Activated gamma-delta T cell treated with Interleukin-2 at 50 U/mL for 16 hours (primary cell): ENCODE data around the gene TMC7.

Experiments used
- DNase-seq: peaks from one replicate; pipeline ENCODE4 v3.0.0-alpha.2; 2020

The TMC7 gene

GRCh38 chr16:19092653-19093410, 109.1 kb downstream of the TMC7 start:
- no peak for DNase-seq

- no peak for DNase-seq
Measured at GRCh38 chr16:19093631-19094541, 110.2 kb downstream of the TMC7 start.

- no peak for DNase-seq
Measured at GRCh38 chr16:19094542-19095365, 111.0 kb downstream of the TMC7 start.

GRCh38 chr16:19095654-19096053, 111.9 kb downstream of the TMC7 start:
- DNase-seq = no peak

GRCh38 chr16:19098173-19098572, 114.4 kb downstream of the TMC7 start:
- DNase-seq = no peak

- no peak for DNase-seq
Measured at GRCh38 chr16:19102187-19102872, 118.6 kb downstream of the TMC7 start.

GRCh38 chr16:19104607-19105006, 120.9 kb downstream of the TMC7 start:
- no peak for DNase-seq

GRCh38 chr16:19105131-19105530, 121.4 kb downstream of the TMC7 start:
- DNase-seq = no peak

GRCh38 chr16:19105891-19106624, 122.3 kb downstream of the TMC7 start:
- no peak for DNase-seq

- no peak for DNase-seq
Measured at GRCh38 chr16:19106625-19107020, 122.9 kb downstream of the TMC7 start.

- DNase-seq = no peak
Measured at GRCh38 chr16:19108409-19109287, 124.9 kb downstream of the TMC7 start.

GRCh38 chr16:19109288-19109664, 125.5 kb downstream of the TMC7 start:
- no peak for DNase-seq

GRCh38 chr16:19110537-19111360, 127.0 kb downstream of the TMC7 start:
- no peak for DNase-seq

- no peak for DNase-seq
Measured at GRCh38 chr16:19112099-19112407, 128.3 kb downstream of the TMC7 start.
